Effector memory CD4-positive, alpha-beta T cell (primary cell): ENCODE data around the gene ASB1.

Experiments used
- DNase-seq, 3 donors: peaks; one replicate each; pipeline ENCODE4 v3.0.0-alpha.2; 2020
- H3K27ac ChIP-seq: 2 replicates; pipeline ENCODE4 v1.7.0; 2013; ENCODE audit warnings: mild to moderate bottlenecking, low read length, moderate library complexity; ENCODE audit not compliant: insufficient read depth, poor library complexity, severe bottlenecking
- H3K27me3 ChIP-seq: replicated peaks from 2 replicates; pipeline ENCODE4 v1.7.0; 2013; ENCODE audit warnings: mild to moderate bottlenecking, low read length; ENCODE audit not compliant: insufficient read depth, control insufficient read depth, poor library complexity, severe bottlenecking
- H3K36me3 ChIP-seq: 2 replicates; pipeline ENCODE4 v1.7.0; 2013; ENCODE audit warnings: mild to moderate bottlenecking, low read length, moderate library complexity; ENCODE audit not compliant: control insufficient read depth, insufficient read depth
- H3K4me1 ChIP-seq: 2 replicates; pipeline ENCODE4 v1.7.0; 2013; ENCODE audit warnings: low read length, mild to moderate bottlenecking; ENCODE audit not compliant: control insufficient read depth, insufficient read depth, poor library complexity, severe bottlenecking
- H3K4me3 ChIP-seq: 2 replicates; pipeline ENCODE4 v1.7.0; 2013; ENCODE audit warnings: low read length, low read depth, mild to moderate bottlenecking; ENCODE audit not compliant: insufficient read depth, poor library complexity, severe bottlenecking
- H3K9me3 ChIP-seq: 2 replicates; pipeline ENCODE4 v1.7.0; 2013; ENCODE audit warnings: mild to moderate bottlenecking, low read length, moderate library complexity; ENCODE audit not compliant: control insufficient read depth

Gene ASB1

DNA sequence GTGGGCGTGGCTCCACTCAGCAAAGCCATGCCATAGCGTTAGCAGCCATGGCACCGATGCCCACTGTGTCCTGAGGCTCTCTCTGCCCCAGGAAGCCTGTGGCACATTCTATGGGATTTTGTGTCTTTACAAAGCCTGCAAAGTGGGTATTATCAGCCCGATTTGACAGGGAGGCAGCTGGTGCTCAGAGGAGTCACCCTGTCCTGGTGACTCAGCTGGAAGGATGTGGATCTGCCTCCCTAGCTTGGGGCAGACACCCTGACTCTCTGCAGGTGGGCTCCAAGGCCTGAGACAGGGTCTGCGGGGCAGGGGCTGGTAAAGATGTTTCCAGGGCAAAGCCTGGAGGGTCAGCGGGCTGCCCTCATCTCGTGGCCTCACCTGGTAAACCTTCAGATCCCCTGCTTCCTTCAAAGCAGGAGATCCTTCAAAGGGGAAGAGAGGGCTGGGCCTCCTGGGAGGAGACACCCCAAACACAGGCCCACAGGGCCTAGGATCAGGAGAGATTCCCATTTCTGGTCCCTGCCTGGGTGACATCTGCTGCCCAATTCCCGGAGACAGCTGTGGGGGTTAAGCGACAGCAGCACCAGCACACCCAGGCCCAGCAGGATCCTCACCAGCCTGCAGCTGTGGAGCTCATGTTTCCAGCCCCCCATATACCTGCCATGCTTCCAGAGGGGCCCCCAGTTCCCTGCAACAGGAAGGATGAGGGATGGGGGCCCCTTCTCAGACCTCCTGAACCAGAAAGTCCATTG, 3.0 kb upstream of the ASB1 start:
- H3K4me3 ChIP-seq, result no peak overlapping the region
- H3K4me1 ChIP-seq, result peaks cover 8% of the 10 kb centered on the region
- no peaks in the 10 kb centered on the region for H3K27me3 ChIP-seq
- no peaks in the 10 kb centered on the region for H3K9me3 ChIP-seq
- no peak overlapping the region for H3K27ac ChIP-seq
- no peak for DNase-seq
- H3K36me3 ChIP-seq, result no peaks in the 10 kb centered on the region

DNA sequence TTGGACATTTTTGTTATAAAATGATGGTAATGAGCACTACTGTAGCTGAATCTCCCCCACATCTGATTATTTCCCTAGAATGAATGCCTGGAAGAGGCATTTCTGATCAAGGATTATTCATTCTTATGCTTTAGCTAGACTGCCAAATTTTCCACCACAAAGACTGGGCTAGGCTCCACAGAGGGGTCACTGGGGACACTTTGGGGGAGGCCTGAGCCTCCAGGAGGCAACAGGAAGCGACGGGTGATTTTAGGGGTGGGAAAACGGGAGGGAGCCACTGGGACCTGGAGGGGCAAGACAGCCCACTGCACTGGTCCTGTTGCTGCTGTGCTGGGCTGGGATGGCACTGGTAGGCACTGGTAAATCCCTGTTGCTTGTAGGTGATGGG, 2.4 kb upstream of the ASB1 start:
- Histone ChIP-seq H3K36me3 (no peaks in the 10 kb centered on the region), H3K27me3 (no peaks in the 10 kb centered on the region), H3K4me3 (no peak overlapping the region), H3K4me1 (peaks cover 8% of the 10 kb centered on the region), H3K27ac (no peak overlapping the region), H3K9me3 (no peaks in the 10 kb centered on the region)
- DNase-seq, result no peak

DNA sequence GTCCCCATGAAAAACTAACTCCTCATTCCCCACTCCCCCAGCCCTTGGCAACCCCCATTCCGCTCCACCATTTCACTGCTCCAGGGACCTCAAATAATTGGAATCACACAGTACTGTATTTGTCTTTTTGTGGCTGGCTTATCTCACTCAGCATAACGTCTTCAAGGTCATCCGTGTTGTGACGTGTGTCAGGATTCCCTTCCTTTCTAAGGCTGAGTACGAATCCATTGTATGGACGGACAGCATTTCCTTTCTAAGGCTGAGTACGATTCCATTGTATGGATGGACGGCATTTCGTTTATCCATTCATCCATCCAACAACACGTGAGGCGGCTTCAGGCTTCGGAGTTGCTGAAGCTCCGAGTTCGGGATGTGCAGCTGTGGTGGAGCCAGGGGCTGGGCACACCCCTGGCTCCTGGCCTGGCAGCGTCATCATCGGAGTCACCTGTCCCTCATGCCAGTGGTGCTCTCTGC, 1.2 kb upstream of the ASB1 start:
- peaks cover 6% of the 10 kb centered on the region for H3K36me3 ChIP-seq
- no peak overlapping the region for H3K27ac ChIP-seq
- H3K4me1 ChIP-seq, result peaks cover 8% of the 10 kb centered on the region
- H3K9me3 ChIP-seq, result no peaks in the 10 kb centered on the region
- H3K27me3 ChIP-seq, result no peaks in the 10 kb centered on the region
- H3K4me3 ChIP-seq, result no peak overlapping the region
- no peak for DNase-seq

DNA sequence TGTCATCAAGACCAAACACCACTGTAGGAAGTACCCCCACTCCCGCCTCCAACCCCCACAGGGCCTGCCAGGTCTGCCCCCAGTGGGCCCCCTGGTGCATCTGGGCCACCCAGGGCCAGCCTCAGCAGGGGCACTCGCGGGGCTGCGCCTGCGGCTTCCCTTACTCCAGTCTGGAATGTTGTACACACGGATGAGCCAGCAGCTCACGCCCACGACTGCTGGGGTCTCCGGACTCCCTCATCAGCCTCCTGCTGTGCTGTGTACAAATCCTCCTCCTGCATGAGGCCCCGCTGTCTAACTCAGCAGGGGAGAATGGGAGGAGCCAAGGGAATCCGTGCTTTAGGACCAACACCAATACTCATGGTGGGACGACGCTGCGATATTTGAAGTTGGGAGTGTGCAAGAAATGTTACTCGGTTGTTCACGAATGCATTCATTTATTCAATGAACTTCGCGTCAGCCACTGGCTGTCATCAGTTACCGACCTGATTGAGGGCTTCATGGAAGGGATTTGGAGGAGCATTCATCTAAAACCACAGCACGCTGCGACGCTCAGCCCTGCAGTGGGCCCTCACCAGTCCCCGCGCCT, 654 bp upstream of the ASB1 start:
- no peaks in the 10 kb centered on the region for H3K9me3 ChIP-seq
- no peak for DNase-seq
- peak overlapping the region; percentile 75 for H3K4me3 ChIP-seq
- peak overlapping the region; percentile 74 for H3K27ac ChIP-seq
- peaks cover 8% of the 10 kb centered on the region for H3K4me1 ChIP-seq
- no peaks in the 10 kb centered on the region for H3K27me3 ChIP-seq
- H3K36me3 ChIP-seq, result peaks cover 9% of the 10 kb centered on the region

DNA sequence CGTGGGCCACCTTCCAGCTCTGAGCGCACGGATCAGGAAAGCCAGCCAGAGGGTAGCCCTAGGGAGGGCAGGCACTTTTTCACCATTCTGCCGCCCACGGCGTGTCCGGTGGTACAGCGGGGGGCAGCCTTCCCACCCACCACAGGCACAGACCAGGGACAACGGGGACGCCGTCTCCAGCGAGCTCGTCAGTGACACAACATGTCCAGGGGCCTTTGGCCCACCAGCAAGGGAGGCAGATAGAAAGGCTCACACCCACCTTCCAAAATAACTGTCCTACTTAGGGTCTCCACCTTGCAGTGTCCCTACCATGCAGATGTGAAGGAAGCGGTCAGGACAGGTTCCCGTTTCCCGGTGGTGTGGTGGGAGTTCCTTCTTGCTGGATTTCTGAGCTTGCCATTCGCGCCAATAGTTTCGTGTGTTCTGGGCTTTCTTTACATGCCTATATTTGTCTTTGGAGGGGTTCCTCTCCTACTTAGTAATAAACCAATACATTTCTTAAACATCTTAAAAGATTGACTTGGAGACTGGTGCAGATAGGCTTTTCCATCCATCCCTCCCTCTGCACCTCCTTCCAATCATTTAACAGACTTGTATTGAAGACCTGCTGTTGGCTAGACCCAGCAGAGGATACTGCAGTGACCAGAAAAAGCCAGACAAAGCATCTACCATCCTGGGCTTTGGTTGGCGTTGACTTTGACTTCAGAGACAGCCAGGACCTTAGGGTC, 872 bp downstream of the ASB1 start:
- Histone ChIP-seq H3K27ac (peak overlapping the region; percentile 74), H3K36me3 (peaks cover 9% of the 10 kb centered on the region), H3K9me3 (no peaks in the 10 kb centered on the region), H3K4me1 (peaks cover 8% of the 10 kb centered on the region), H3K27me3 (no peaks in the 10 kb centered on the region), H3K4me3 (peak overlapping the region; percentile 75)
- DNase-seq, result no peak

DNA sequence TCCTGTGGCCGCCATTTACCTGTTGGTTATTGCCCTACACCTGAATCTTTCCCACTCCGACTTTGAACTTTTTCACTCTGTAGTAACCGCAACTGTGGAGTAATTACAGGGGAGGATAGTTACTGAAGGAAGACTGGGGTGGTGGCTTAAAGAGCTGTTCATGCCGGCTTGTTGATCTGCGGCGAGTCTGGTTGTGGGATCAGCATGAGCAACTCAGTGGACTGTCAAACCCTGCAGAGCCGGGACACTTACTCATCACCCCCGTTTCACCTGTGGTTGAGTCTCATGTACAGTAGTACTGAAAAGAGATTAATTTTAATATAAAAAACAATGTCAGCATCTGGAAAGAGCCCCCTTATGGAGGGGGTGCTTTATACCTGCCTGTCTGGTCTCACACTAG, 2.1 kb downstream of the ASB1 start:
- DNase-seq, result no peak
- peaks cover 17% of the 10 kb centered on the region for H3K36me3 ChIP-seq
- no peak overlapping the region for H3K27ac ChIP-seq
- no peak overlapping the region for H3K4me3 ChIP-seq
- H3K27me3 ChIP-seq, result no peaks in the 10 kb centered on the region
- H3K9me3 ChIP-seq, result no peaks in the 10 kb centered on the region
- H3K4me1 ChIP-seq, result peaks cover 8% of the 10 kb centered on the region

DNA sequence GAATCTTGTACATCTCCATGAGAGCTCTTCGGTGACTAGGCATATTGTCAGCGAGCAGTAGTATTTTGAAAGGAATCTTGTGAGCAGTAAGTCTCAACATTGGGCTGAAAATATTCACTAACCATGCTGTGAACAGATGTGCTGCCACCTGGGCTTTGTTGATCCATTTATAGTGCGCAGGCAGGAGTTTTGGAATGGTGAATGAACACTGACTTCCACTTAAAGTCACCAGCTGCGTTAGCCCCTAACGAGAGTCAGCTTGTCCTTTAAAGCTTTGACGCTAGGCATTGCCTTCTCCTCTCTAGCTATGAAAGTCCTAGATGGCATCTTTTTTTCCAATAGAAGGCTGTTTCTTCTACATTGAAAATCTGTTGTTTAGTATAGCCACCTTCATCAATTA, 4.1 kb downstream of the ASB1 start:
- Histone ChIP-seq H3K4me1 (peaks cover 8% of the 10 kb centered on the region), H3K4me3 (no peak overlapping the region), H3K27me3 (no peaks in the 10 kb centered on the region), H3K9me3 (no peaks in the 10 kb centered on the region), H3K36me3 (peaks cover 36% of the 10 kb centered on the region), H3K27ac (no peak overlapping the region)
- DNase-seq, result no peak

DNA sequence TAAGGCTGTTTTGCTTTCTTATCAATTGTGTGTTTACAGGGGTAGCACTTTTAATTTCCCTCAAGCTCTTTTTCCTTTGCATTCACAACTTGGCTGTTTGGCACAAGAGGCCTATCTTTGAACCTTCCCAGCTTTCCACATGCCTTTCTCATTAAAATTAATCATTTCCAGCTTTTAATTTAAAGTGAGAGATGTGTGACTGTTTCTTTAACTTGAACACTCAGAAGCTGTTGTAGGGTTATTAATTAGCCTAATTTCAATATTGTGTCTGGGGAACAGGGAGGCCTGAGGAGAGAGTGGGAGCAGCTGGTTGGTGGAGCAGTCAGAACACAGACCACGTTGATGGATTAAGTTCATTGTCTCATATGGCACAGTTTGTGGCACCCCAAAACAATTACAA, 4.7 kb downstream of the ASB1 start:
- Histone ChIP-seq H3K4me3 (no peak overlapping the region), H3K4me1 (peaks cover 7% of the 10 kb centered on the region), H3K27ac (no peak overlapping the region), H3K27me3 (no peaks in the 10 kb centered on the region), H3K9me3 (no peaks in the 10 kb centered on the region), H3K36me3 (peaks cover 37% of the 10 kb centered on the region)
- no peak for DNase-seq

DNA sequence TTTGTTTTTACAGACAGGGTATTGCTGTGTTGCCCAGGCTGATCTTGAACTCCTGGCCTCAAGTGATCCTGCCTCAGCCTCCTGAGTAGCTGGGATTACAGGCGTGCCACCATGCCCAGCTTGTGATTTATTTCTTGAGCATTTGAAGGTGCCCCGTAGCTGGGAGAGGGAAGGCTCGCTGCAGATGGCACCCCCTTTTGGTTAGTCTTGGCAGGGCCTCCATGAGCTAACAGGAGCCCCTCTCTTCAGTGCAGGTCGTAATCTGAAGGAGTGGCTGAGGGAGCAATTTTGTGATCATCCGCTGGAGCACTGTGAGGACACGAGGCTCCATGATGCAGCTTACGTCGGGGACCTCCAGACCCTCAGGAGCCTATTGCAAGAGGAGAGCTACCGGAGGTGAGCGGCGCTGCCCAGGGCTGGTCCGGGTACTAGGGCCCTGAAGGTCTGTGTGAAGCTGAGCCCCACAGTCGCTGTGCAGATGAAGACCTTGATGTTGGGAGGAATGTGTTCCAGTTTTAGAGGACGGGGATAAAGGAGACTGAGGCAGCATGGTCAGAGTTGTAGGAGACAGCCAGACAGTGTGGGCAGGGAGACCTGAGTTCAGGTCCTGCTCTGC, 6.7 kb downstream of the ASB1 start:
- no peaks in the 10 kb centered on the region for H3K27me3 ChIP-seq
- peaks cover 37% of the 10 kb centered on the region for H3K36me3 ChIP-seq
- H3K9me3 ChIP-seq, result no peaks in the 10 kb centered on the region
- H3K27ac ChIP-seq, result no peak overlapping the region
- no peak overlapping the region for H3K4me3 ChIP-seq
- DNase-seq, result no peak
- H3K4me1 ChIP-seq, result no peaks in the 10 kb centered on the region
